Suppressor macrophage (primary cell): ENCODE measurements around the gene MICU1.
A peak's percentile ranks its signal among the peaks of the same experiment; 100 is the strongest.
"Not testable (repeated sequence)": the region's sequence is repeated elsewhere in the genome, so short reads cannot be mapped to it uniquely, and the experiment has no call there.

Experiments
- DNase-seq, 4 experiments: peaks; one replicate each; pipeline ENCODE4 v3.0.0-alpha.2; 2020 to 2022

Gene MICU1

GRCh38 chr10:72385724-72386123, 240.2 kb downstream of the MICU1 start:
- DNase-seq, result no peak

GRCh38 chr10:72384982-72385381, 240.9 kb downstream of the MICU1 start:
- peak in 1 of 4 experiments; percentile 8 for DNase-seq

GRCh38 chr10:72379776-72380175, 246.1 kb downstream of the MICU1 start:
- DNase-seq, result no peak

GRCh38 chr10:72379062-72379461, 246.8 kb downstream of the MICU1 start:
- DNase-seq, result peak in 1 of 4 experiments; percentile 4

DNA sequence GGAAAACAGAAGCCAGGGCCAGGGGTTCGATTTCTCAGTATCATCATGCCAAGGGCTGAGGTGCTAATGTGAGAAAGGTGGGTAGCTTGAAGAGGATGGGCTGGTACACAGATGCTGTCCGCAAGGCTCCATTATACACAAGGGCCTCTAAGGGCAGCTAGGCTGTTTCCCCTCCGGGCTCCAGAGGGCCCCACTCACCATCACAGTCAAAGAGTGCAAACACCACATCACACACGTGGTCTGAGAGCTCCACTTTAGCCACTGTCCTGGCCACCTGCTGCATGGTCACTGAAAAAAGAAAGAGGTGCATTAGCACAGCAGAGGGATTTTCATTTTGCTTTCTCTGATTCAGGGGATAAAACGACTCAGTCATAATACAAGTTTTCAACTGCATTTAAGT, 250.3 kb downstream of the MICU1 start:
- peak in 3 of 4 experiments; percentile 17 to 44 (median 29) for DNase-seq

DNA sequence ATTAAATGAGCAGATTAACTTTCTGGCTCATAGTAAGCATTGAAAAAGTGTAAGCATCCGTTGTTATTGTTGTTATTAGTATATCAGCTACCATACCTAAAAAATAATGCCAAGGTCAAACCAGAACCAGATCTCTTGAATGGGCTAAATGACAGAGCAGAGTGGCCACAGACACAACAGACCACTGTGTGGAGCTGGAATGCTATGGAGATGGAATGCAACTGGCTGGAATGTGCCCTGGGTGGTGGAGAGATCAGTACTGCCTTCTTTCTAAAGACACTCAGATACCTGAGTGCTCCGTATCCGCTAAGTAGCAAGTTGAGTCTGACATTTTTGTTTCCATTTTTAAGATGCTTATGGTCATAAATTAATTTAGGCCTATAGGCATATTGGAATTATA, 250.7 kb downstream of the MICU1 start:
- DNase-seq, result no peak

GRCh38 chr10:72370201-72370722, 255.6 kb downstream of the MICU1 start:
- DNase-seq, result no peak

- DNase-seq, result no peak
These were observed 258.4 kb downstream of the MICU1 start for GRCh38 chr10:72367301-72367960.

DNA sequence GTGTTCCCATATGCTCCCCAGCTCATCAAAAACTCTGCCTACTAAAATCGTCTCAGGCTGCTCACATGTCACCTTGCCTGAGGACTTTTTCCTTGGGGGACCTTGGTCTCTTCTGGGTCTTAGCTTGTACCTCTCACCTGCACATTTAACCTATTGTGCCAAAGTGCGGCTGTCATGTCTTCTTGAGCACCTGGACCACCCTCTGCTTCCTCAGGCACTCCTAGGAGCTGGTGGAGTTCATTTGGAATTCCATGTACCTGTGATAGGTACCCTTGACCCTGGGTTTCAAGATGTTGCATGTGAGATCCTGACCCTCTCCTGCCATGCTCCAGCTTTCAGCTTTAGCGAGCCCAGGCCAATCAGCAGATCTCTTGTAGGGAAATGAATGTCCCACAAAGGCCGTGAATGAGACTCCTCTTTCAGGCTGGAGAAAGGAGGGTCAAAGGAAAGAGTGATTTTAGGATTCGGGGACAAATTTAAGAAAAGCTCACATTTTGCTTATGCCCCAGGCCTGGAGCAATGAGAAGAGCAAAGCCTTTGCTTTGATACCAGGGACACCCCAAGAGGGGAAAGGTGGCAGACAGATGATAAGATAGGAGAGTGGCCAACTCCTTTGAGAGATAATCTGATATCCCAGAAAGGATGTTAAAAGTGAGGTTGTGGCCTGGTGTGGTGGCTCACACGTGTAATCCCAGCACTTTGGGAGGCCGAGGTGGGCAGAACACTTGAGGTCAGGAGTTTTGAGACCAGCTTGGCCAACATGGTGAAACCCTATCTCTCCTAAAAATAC, 260.6 kb downstream of the MICU1 start:
- DNase-seq, result no peak

- peak; percentile 92 to 96 (median 94) for DNase-seq
These were observed 261.6 kb downstream of the MICU1 start for GRCh38 chr10:72364239-72364777.

GRCh38 chr10:72356987-72357386, 268.9 kb downstream of the MICU1 start:
- no peak for DNase-seq

DNA sequence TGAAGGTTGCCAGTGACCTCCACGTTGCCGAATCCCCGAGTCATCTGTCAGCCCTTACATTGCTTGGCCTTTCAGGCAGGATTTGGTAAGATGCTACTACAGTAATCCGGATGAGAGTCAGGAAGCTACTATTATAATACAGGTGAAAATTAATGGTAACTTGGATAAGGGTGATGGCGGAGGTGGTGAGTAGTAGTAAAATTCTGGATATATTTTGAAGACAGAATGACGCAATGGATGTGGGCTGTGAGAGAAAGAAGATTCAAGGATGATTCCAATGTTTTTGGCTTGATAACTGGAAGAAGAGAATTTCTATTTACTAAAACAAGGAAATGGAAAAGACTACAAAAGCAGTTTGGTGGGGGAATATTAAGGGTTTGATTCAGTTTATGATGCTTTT, 269.8 kb downstream of the MICU1 start:
- DNase-seq, result no peak

- no peak for DNase-seq
These were observed 270.7 kb downstream of the MICU1 start for GRCh38 chr10:72355214-72355555.

- peak; percentile 96 to 97 (median 96) for DNase-seq
These were observed 271.3 kb downstream of the MICU1 start, which contains the start of gene DNAJB12 for GRCh38 chr10:72354356-72355213. Gene DNAJB12 (minus strand): TSS chr10:72354919. CDS start chr10:72354897, 22 bp downstream.

DNA sequence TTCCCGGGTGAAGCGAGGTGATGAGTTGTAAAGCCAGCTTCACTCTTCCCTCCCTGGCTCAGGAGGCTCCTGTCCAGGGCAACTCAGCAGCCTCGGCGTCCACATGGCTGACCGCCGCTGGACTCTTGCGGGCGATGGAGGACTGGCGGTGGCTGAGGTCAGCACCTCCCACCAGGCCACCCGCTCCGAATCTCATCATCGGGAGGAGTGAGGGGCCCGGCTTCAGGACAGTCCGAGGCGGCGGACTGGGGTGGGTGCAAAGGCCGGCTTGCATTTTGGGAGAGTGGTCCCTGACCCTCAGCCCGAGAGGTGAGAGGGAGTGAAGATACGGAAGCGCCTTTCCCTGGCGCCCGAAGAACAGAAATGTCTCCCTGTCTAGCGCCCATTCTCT, 271.9 kb downstream of the MICU1 start:
- peak; percentile 41 to 64 (median 51) for DNase-seq

DNA sequence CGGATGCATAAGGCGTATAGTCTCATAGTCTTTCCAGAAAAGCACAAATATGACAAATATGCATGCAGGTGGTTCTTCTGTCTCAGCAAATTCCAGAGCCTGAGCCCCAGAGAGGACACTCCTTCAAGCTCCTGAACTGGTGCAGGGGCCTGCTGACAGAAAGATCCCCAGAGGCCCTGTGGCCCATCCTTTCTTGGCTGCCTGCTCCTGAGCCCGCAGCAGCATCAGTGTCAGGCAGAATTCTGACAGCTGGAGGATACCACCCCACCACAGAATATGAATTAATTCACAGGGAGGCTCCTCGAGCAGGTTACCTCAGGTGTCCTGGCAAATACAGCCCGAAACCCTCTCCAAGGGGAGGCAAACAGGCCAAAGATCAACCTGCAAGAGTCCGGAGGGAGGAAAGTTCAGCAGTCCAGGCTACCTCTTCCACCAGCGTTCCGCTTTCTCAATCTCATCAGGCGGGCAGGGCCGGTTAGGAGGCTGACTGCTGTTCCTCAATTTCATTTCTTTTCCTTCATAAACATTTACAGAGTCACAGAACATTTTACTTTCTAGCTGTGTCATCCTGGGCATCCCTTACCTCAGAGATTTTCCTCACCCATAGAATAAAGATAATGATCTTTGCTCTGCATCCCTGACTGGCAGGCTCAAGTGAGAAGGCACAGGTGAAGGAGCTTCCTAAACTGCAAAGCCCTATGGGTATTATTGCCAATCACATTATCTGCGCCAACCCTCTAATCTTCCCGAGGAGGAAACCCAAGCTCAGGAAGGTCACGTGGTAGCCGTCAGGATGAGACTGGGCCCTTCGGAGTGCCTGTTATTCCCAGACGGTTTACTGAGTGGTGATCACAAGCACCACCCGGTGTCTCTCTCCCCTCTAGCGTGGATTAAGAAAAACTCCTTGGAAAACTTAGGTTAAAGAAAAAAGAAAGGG, 272.6 kb downstream of the MICU1 start:
- DNase-seq, result peak; percentile 29 to 61 (median 56)

- DNase-seq, result no peak
These were observed 274.4 kb downstream of the MICU1 start for GRCh38 chr10:72351479-72351878.

- no peak for DNase-seq
These were observed 276.4 kb downstream of the MICU1 start for GRCh38 chr10:72349438-72349837.

DNA sequence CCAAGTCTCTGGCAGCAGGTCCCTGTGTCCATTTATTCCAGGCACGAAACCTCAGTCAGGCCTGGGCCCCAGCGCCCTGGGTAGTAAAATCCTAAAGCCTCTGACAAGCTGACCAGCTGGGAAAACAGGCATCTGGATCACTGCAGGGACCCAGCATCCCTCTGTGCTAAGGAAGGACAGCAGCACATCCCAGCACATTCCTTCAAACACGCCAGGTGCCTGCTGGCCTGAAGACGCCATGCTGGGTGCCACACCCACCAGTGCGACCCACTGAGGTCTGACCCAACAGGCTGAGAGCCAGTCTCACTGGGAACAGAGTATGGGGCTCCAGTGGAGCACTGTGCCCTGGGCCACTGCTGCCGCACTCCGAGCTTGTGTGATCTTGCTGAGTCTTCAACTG, 277.6 kb downstream of the MICU1 start:
- DNase-seq, result no peak

- not testable (repeated sequence) for DNase-seq
These were observed 279.8 kb downstream of the MICU1 start for GRCh38 chr10:72346117-72346516.

- DNase-seq, result peak; percentile 57 to 84 (median 72)
These were observed 280.9 kb downstream of the MICU1 start for GRCh38 chr10:72344932-72345331.
